IMR-90 (cell line): ENCODE data around the gene SYNC. TPM values are rescaled to one million over a fixed set of nuclear protein-coding genes. Genes with fewer than 3 reads are reported as not detected.

ENCODE experiments used
- ATAC-seq: fragments of 200-7000 bp; cut with Tn5 transposase; 2 replicates; pipeline ENCODE4 v1.9.1; 2020; ENCODE audit warnings: low read depth, mild to moderate bottlenecking, moderate library complexity
- BruUV-seq: library from RNA; stranded (reverse); fragments of 400-500 nt; replicated peaks from 2 replicates; lab custom pipeline; 2021; lab: Mats Ljungman, UMichigan
- CTCF ChIA-PET: fragments of 300-600 bp; formaldehyde crosslinking; extraction: SDS; loops from one replicate; lab custom pipeline; 2021; ENCODE audit warnings: antibody characterized with exemption; lab: Yijun Ruan, JAX
- POLR2A ChIA-PET: fragments of 300-600 bp; sonication (Branson Sonifier 250); formaldehyde crosslinking; loops from one replicate; lab custom pipeline; 2022; ENCODE audit warnings: antibody characterized with exemption; ENCODE audit not compliant: unreplicated experiment; lab: Charles Lee
- DNase-seq: peaks from one replicate; pipeline ENCODE4 v3.0.0; 2013
- H2AFZ ChIP-seq: replicated peaks from 2 replicates; pipeline ENCODE3; 2013; ENCODE audit warnings: low read length, mild to moderate bottlenecking; ENCODE audit not compliant: poor library complexity
- H2AK5ac ChIP-seq: 2 replicates; pipeline ENCODE4 v1.6.1; 2013; ENCODE audit warnings: low read depth, low read length, inconsistent platforms
- H2AK9ac ChIP-seq: replicated peaks from 2 replicates; pipeline ENCODE3; 2013; ENCODE audit warnings: mild to moderate bottlenecking, low read depth, low read length, moderate library complexity; ENCODE audit not compliant: poor library complexity
- H2BK120ac ChIP-seq: 2 replicates; pipeline ENCODE4 v1.6.1; 2013; ENCODE audit warnings: low read depth, low read length, inconsistent platforms
- H2BK15ac ChIP-seq: 3 replicates; pipeline ENCODE4 v1.6.1; 2013; ENCODE audit warnings: low read depth, low read length, inconsistent platforms
- H2BK20ac ChIP-seq: 2 replicates; pipeline ENCODE4 v1.6.1; 2013; ENCODE audit warnings: low read depth, mild to moderate bottlenecking, inconsistent platforms, low read length, moderate library complexity
- H2BK5ac ChIP-seq: 2 replicates; pipeline ENCODE4 v1.6.1; 2013; ENCODE audit warnings: mild to moderate bottlenecking, low read depth, low read length, inconsistent platforms; ENCODE audit not compliant: poor library complexity, severe bottlenecking
- H3K14ac ChIP-seq: replicated peaks from 2 replicates; pipeline ENCODE4 v1.6.1; 2013; ENCODE audit warnings: low read depth, low read length, inconsistent platforms
- H3K18ac ChIP-seq: 2 replicates; pipeline ENCODE4 v1.6.1; 2013; ENCODE audit warnings: low read depth, low read length, control low read depth
- H3K23ac ChIP-seq: 2 replicates; pipeline ENCODE4 v1.6.1; 2013; ENCODE audit warnings: low read depth, low read length, inconsistent platforms
- H3K27ac ChIP-seq: 2 replicates; pipeline ENCODE4 v1.5.1; 2013; ENCODE audit warnings: mild to moderate bottlenecking, control low read depth, low read length; ENCODE audit not compliant: insufficient read depth
- H3K27me3 ChIP-seq: 2 replicates; pipeline ENCODE4 v1.6.1; 2013; ENCODE audit warnings: low read length; ENCODE audit not compliant: control insufficient read depth, insufficient read depth
- H3K36me3 ChIP-seq: 2 replicates; pipeline ENCODE4 v1.6.1; 2013; ENCODE audit warnings: low read length, mixed read lengths; ENCODE audit not compliant: control insufficient read depth, insufficient read depth
- H3K4ac ChIP-seq: 2 replicates; pipeline ENCODE4 v1.6.1; 2013; ENCODE audit warnings: low read depth, low read length, inconsistent platforms
- H3K4me1 ChIP-seq: 2 replicates; pipeline ENCODE4 v1.6.1; 2013; ENCODE audit warnings: low read length, mixed read lengths; ENCODE audit not compliant: control insufficient read depth, insufficient read depth
- H3K4me2 ChIP-seq: 2 replicates; pipeline ENCODE4 v1.6.1; 2013; ENCODE audit warnings: low read depth, mild to moderate bottlenecking, control low read depth, low read length, moderate library complexity
- H3K4me3 ChIP-seq: 2 replicates; pipeline ENCODE4 v1.5.1; 2013; ENCODE audit warnings: low read depth, mild to moderate bottlenecking, control low read depth, low read length, moderate library complexity; ENCODE audit not compliant: insufficient read depth
- H3K56ac ChIP-seq: 2 replicates; pipeline ENCODE4 v1.6.1; 2013; ENCODE audit warnings: low read length, inconsistent platforms; ENCODE audit not compliant: insufficient read depth; ENCODE audit errors: extremely low read depth
- H3K79me1 ChIP-seq, 2 experiments: 2 replicates each; pipeline ENCODE4 v1.6.1; 2013; ENCODE audit warnings: low read length in 2 of 2, inconsistent platforms in 1 of 2, low read depth in 1 of 2
- H3K9ac ChIP-seq: 2 replicates; pipeline ENCODE4 v1.6.1; 2013; ENCODE audit warnings: low read depth, low read length, control low read depth
- H3K9me1 ChIP-seq: 2 replicates; pipeline ENCODE4 v1.6.1; 2013; ENCODE audit warnings: low read length, inconsistent platforms; ENCODE audit not compliant: insufficient read depth
- H3K9me3 ChIP-seq: 2 replicates; pipeline ENCODE4 v1.6.1; 2013; ENCODE audit warnings: low read length; ENCODE audit not compliant: control insufficient read depth, insufficient read depth
- H4K20me1 ChIP-seq: 2 replicates; pipeline ENCODE4 v1.6.1; 2013; ENCODE audit warnings: low read length, inconsistent platforms; ENCODE audit not compliant: insufficient read depth
- H4K5ac ChIP-seq: 2 replicates; pipeline ENCODE4 v1.6.1; 2013; ENCODE audit warnings: mild to moderate bottlenecking, low read depth, low read length, control low read depth
- H4K8ac ChIP-seq, 2 experiments: 2 replicates each; pipeline ENCODE4 v1.6.1; 2013; ENCODE audit warnings: low read depth in 2 of 2, low read length in 2 of 2, control low read depth in 1 of 2, inconsistent platforms in 1 of 2
- H4K91ac ChIP-seq: 2 replicates; pipeline ENCODE4 v1.6.1; 2013; ENCODE audit warnings: low read depth, low read length, inconsistent platforms; ENCODE audit not compliant: insufficient read depth
- BHLHE40 ChIP-seq: fragments of 150-350 bp; IDR thresholded peaks from 2 replicates; pipeline ENCODE4 v1.6.1; 2016; ENCODE audit warnings: mild to moderate bottlenecking, low read depth, low read length
- CEBPB ChIP-seq: IDR thresholded peaks from 2 replicates; pipeline ENCODE4 v1.6.1; 2012; ENCODE audit warnings: low read depth, low read length, improper control_type of control experiment
- RCOR1 ChIP-seq: IDR thresholded peaks from 2 replicates; pipeline ENCODE4 v1.6.1; 2012; ENCODE audit warnings: mild to moderate bottlenecking, low read length, improper control_type of control experiment; ENCODE audit not compliant: insufficient replicate concordance
- WGBS, 2 experiments: methylation state at CpG; one replicate each; pipeline versions ENCODE4 v1.1.5 to v1.1.7; 2013; ENCODE audit warnings: missing lambda C conversion rate in 2 of 2; ENCODE audit not compliant: insufficient read length in 1 of 2; ENCODE audit errors: extremely low coverage in 2 of 2; 5-methylcytosine and 5-hydroxymethylcytosine counted together
- dilution Hi-C: fragments of 300-500 bp; cut with HindIII; formaldehyde crosslinking; loops from one replicate; pipeline ENCODE4 v1.14.3; 2018; ENCODE audit warnings: low sequenced_read_pairs; ENCODE audit not compliant: unreplicated experiment
- in situ Hi-C: fragments of 300-500 bp; cut with MboI; formaldehyde crosslinking; loops from 3 replicates; pipeline ENCODE4 v1.14.3; 2019; ENCODE audit warnings: low sequenced_read_pairs, inconsistent platforms, mixed read lengths
- intact Hi-C: fragments of 100-400 bp; cut with micrococcal nuclease; formaldehyde crosslinking; loops from 2 replicates; pipeline ENCODE4 v1.10.0; 2022
- polyA plus RNA-seq, 3 experiments: library from polyadenylated mRNA; depleted of rRNA; stranded (reverse); fragments of >200 nt; gene quantifications; 2 replicates each; pipeline ENCODE4 v1.2.3, GENCODE V29; 2012; ENCODE audit warnings: low replicate concordance in 1 of 3
- total RNA-seq: library from RNA; depleted of rRNA; stranded (reverse); fragments of >200 nt; gene quantifications from 2 replicates; pipeline ENCODE4 v1.2.3, GENCODE V29; 2012

SYNC gene
- total and polyA plus RNA-seq, 2 of the 4 experiments (the other 2 are of a cell fraction), result 48.9 to 103 TPM

- Histone ChIP-seq H2AK5ac (peak overlapping the region; percentile 86), H3K56ac (no peak overlapping the region), H3K27ac (peak overlapping the region; percentile 53; the same call in 1 of the 2 replicates), H3K14ac (peak overlapping the region; percentile 61), H3K18ac (peak overlapping the region; percentile 92), H4K5ac (peak overlapping the region; percentile 89), H3K9me3 (no peaks in the 10 kb centered on the region), H4K20me1 (no peaks in the 10 kb centered on the region), H2BK20ac (peak overlapping the region; percentile 92), H3K9me1 (peaks cover 15% of the 10 kb centered on the region), H3K79me1 (no peaks in the 10 kb centered on the region), H3K9ac (no peak overlapping the region), H2AK9ac (peak overlapping the region; percentile 80), H4K8ac (peak overlapping the region; percentile 79 to 89), H2BK120ac (peak overlapping the region; percentile 87), H3K4me2 (peak overlapping the region; percentile 41), H3K23ac (peak overlapping the region; percentile 55; the same call in 1 of the 2 replicates), H3K4ac (peak overlapping the region; percentile 88), H2BK5ac (peak overlapping the region; percentile 54), H3K4me3 (no peak overlapping the region), H2AFZ (peak overlapping the region; percentile 80), H3K27me3 (no peaks in the 10 kb centered on the region), H3K4me1 (peaks cover 13% of the 10 kb centered on the region), H3K36me3 (no peaks in the 10 kb centered on the region), H2BK15ac (peak overlapping the region; percentile 88; the same call in 2 of the 3 replicates), H4K91ac (peak overlapping the region; percentile 95)
- ATAC-seq (no peak), DNase-seq (no peak)
- TF ChIP-seq BHLHE40 (no peak), RCOR1 (no peak), CEBPB (0 out of 2 replicates have a peak, but pooled peaks have one; percentile 16)
- WGBS, 2 experiments, result 100% methylated on average over 1 of the region's 3 CpGs; no CpG with 5 or more reads in 1 of the 2 experiments
- dilution Hi-C loops, result no loop called here
- in situ Hi-C loops, result no loop called here
- ChIA-PET POLR2A (no interaction called here), CTCF (interaction anchor here (0.6 to 1.1 kb wide), 2 partner anchors 13 to 60 kb away, joined by 3 to 10 read pairs; no protein-coding TSS in a partner anchor)
- intact Hi-C loops, result no loop called here
- no TSS peak for BruUV-seq
Measured at GRCh38 chr1:32725615-32725982, 23.0 kb upstream of the SYNC start.
